Non-pigmented ciliary epithelial cell (primary cell): ENCODE results near the gene MKS1.

Experiments
- DNase-seq: peaks from one replicate; pipeline ENCODE4 v3.0.0-alpha.2; 2010; ENCODE audit warnings: low read depth

Gene MKS1

GRCh38 chr17:58200024-58200633, 18.9 kb downstream of the MKS1 start:
- DNase-seq = no peak

GRCh38 chr17:58196610-58197009, 22.4 kb downstream of the MKS1 start:
- DNase-seq = no peak

DNA sequence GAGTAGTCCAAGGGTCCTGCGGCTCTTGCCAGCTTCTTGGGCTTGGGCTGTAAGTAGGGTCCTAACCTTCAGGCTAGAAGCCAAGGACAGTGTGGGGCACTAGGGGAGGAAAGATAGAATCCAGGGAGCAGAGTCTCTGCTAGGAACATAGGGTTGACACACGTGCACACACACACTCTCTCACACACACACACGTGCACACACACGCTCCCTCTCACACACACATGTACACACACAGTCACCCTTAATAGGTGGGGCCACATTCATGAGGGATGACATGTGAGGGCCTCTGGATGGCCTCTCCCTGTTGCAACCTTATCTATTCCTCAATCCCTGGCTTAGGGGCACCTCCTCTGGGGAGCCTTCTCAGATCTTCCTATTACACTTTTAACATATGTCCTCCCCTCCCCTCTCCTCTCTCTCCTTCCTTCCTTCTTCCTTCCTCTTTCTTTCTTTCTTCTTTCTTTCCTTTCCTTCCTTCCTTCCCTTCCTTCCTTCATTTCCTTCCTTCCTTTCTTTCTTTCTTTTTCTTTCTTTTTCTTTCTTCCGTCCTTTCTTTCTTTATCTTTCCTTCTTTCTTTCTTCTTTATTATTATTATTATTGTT, 23.4 kb downstream of the MKS1 start:
- DNase-seq = no peak

GRCh38 chr17:58193641-58194255, 25.3 kb downstream of the MKS1 start:
- DNase-seq = no peak

DNA sequence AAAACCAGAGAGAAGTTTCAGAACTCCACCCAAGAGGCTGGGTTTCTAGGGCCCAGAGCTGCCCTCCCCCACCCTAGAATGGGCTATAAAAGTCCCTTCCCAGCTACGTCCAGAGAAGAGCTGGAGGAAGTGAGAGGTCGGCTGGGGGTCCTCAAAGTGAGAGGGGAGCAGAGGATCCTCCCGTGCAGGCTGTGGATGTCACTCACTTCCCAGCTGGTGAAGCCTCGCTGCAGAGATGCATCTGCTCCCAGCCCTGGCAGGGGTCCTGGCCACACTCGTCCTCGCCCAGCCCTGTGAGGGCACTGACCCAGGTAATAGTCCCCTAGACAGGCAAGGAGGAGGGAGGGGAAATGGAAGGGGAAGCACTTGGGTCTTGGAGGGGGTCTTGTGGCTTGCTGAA, 26.4 kb downstream of the MKS1 start, which contains the start of gene EPX:
EPX (plus strand) TSS at position 115 of the 400 bp plus-strand sequence; CDS start at position 236, 121 bp downstream.
- no peak for DNase-seq

GRCh38 chr17:58191241-58191896, 27.7 kb downstream of the MKS1 start:
- DNase-seq = no peak

- DNase-seq = peak; percentile 56
These were observed 29.5 kb downstream of the MKS1 start for GRCh38 chr17:58189436-58190146.

DNA sequence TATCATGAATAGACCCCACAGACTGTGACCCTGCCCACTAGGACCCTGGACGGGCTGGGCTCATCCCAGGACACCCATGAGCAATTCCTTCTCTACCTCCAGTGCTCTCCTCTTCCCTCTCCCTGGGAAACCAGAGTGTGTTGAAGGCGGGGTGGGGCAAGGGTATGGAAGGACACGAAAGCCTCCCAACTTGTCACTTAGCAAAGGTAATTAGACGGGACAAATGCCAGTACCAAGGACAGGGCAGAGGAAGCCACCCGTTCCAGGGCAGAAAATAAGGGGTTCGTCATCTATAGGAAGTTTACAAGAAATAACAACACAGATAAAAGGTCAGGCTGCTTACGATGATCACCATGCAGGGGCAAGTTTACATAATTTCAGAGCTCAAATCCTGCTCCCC, 31.4 kb downstream of the MKS1 start:
- no peak for DNase-seq

GRCh38 chr17:58187063-58187462, 32.0 kb downstream of the MKS1 start:
- no peak for DNase-seq

GRCh38 chr17:58186591-58186990, 32.5 kb downstream of the MKS1 start:
- no peak for DNase-seq

DNA sequence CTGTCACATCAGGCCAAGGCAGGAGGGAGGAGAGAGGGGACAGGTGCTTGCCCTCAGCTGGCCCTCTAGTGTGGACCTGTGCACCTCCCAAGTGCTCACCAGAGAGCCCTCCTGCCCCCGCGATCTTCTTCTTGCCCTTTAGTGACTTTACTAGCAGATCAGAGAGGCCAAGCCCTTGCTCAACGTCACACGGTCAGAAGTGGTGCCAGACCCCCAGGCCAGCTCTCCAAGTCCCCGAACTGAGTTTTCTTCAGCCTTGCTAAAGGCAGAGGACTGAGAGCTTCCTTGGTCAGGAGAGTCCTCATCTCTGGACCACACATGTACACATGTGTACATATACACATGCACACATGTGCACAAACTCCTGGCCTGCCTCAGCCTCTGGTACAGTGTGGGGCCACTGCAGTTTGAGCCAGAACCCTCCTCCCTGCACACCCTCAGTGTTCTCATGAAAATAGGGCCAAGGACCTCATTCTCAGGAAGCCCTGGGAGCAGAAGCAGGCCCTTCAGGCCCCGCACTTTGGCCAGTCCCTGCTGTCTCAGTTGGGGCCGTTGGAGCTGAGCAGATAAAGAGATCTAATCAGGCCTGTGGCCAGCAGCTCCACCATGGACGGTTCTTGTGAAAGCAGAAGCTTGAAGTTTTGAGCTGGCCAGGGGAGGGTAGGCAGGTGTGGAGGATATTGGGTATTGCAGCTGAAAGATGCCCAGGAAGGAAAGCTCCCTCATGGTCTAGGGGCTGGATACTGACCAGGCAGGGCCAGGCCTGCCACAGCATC, 33.9 kb downstream of the MKS1 start:
- DNase-seq = no peak

- peak; percentile 45 for DNase-seq
These were observed 34.6 kb downstream of the MKS1 start for GRCh38 chr17:58184308-58184985.

DNA sequence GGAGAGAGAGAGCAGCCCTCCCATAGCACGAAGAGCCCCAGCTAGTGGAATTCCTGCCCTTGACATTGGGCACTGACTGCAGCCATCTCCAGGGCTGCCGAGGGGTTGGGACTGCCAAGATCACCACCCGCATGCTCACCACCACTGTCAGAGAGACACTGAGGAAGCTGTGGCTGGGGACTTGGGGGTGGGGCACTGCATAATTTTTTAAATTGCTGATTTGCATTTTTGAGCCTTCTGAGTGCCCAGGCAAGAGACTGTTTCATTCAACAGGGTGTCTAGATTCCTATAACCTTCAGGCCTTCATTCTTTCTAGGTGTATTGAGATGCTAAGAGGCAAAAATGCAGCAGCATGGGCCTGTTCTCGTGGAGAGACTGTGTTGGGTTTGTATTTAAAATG, 35.5 kb downstream of the MKS1 start:
- DNase-seq = no peak

DNA sequence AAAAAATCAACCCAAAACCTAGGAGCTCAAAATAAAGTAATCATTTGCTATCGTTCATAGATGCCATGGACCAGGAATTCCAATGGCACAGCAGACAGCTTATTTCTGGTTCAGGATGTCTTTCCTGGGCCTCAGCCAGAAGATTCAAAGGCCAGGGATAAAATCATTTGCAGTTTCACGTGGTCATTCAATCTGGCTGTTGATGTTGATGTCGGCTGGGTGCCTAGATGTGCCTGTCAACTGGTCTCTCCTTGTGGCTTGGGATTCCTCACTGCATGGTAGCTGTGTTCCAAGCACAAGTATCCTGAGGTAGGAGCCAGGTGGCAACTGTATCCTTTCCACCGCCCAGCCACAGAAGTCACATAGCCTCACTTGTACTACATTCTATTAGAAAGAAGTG, 37.3 kb downstream of the MKS1 start:
- no peak for DNase-seq

DNA sequence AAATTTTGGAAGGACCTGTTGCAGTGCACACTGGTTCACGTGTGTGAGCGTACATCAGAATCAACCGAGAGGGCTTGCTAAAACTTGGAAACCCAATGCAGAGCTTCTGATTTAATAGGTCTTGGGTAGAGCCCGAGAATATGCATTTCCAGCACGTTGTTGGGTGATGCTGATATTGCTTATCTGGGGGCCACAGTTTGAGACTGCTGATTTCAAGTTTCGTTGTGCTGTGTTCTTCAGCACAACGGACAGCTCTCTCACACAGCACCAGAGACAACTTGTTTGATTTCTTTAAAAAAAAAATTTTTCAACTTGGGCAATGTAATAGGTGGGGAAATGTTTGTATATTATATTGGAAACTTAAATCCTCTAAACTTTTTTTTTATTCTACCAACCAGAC, 42.9 kb downstream of the MKS1 start:
- DNase-seq = no peak

GRCh38 chr17:58174871-58175270, 44.2 kb downstream of the MKS1 start:
- DNase-seq = no peak

- peak; percentile 6 for DNase-seq
These were observed 46.5 kb downstream of the MKS1 start for GRCh38 chr17:58172369-58173071.

- no peak for DNase-seq
These were observed 48.4 kb downstream of the MKS1 start for GRCh38 chr17:58170622-58171021.

DNA sequence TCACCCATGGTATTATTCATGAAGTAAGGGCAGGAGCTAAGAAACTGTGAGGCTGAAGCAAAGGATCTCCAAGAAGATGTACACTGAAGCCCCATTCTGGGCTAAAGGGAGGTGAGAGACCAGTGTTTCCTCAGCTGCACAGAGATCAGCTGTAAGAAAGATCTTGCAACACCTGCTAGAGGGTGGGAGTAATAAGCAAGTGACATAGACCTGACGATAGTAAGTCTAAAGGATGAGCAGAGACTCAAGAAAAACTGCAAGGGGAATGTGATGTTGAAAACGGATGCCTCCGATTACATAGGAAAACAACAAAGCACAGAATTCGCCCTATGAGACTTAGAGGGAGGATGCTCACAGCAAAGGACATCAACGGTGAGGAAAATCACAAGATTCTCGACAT, 52.4 kb downstream of the MKS1 start, which contains the start of gene OR4D2:
OR4D2 (plus strand) TSS at position 301 of the 400 bp plus-strand sequence. CDS start 2,674 bp downstream, outside the sequence.
- DNase-seq = no peak

GRCh38 chr17:58165981-58166380, 53.1 kb downstream of the MKS1 start:
- DNase-seq = no peak
